PC-3 (cell line): Measurements from ENCODE around the gene NFYB.

Source experiments
- EZH2 ChIP-seq: fragments of 300-600 bp; sonication (generic); IDR thresholded peaks from one replicate; pipeline ENCODE4 v1.6.1; 2017; ENCODE audit warnings: antibody characterized with exemption, mild to moderate bottlenecking, low read length; ENCODE audit not compliant: unreplicated experiment
- EZH2phosphoT487 ChIP-seq: fragments of 300-600 bp; sonication (generic); IDR thresholded peaks from 2 replicates; pipeline ENCODE4 v1.6.1; 2018; ENCODE audit warnings: mild to moderate bottlenecking, antibody characterized with exemption, low read length, borderline replicate concordance
- TF ChIP-seq, protein P1 (sequence below): fragments of 300-600 bp; sonication (generic); conservative IDR thresholded peaks from 2 replicates; pipeline ENCODE4 v1.5.1; 2017; ENCODE audit warnings: antibody characterized with exemption, low read depth, mild to moderate bottlenecking, low read length

GRCh38 chr12:104090685-104091084, 47.3 kb downstream of the NFYB start:
- TF ChIP-seq, protein P1, sequence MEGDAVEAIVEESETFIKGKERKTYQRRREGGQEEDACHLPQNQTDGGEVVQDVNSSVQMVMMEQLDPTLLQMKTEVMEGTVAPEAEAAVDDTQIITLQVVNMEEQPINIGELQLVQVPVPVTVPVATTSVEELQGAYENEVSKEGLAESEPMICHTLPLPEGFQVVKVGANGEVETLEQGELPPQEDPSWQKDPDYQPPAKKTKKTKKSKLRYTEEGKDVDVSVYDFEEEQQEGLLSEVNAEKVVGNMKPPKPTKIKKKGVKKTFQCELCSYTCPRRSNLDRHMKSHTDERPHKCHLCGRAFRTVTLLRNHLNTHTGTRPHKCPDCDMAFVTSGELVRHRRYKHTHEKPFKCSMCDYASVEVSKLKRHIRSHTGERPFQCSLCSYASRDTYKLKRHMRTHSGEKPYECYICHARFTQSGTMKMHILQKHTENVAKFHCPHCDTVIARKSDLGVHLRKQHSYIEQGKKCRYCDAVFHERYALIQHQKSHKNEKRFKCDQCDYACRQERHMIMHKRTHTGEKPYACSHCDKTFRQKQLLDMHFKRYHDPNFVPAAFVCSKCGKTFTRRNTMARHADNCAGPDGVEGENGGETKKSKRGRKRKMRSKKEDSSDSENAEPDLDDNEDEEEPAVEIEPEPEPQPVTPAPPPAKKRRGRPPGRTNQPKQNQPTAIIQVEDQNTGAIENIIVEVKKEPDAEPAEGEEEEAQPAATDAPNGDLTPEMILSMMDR: no peak
- TF ChIP-seq EZH2 (no peak), EZH2phosphoT487 (no peak)
